ENCODE measurements around the gene MAN2B2.

MAN2B2 gene

GRCh38 chr4:6660430-6660829, 85.4 kb downstream of the MAN2B2 start:
- no peak for DNase-seq (ENCODE audit: low spot score)
- no peak overlapping the region for H2BK120ac ChIP-seq (ENCODE audit: low read depth, low read length)
- peaks cover 0 to 1% of the 10 kb centered on the region in 2 donors for H3K4me1 ChIP-seq (ENCODE audit: control insufficient read depth in 2 of 2, insufficient read depth in 1 of 2, low read depth in 1 of 2, low read length in 2 of 2)
- H3K36me3 ChIP-seq (replicated peaks in 1 of 2; ENCODE audit: control insufficient read depth in 2 of 2, insufficient read depth in 2 of 2, low read length in 2 of 2): no peaks in the 10 kb centered on the region
- H3K27me3 ChIP-seq (ENCODE audit: control insufficient read depth in 3 of 3, insufficient read depth in 3 of 3, low read depth in 1 of 3, low read length in 3 of 3): peaks cover 0 to 11% (median 7%) of the 10 kb centered on the region in 3 experiments
- no peak overlapping the region for H2AFZ ChIP-seq (ENCODE audit: low read length)
- H3K4ac ChIP-seq (ENCODE audit: low read length): no peak overlapping the region
- no peak overlapping the region for H3K27ac ChIP-seq (replicated peaks; ENCODE audit: low read length)
- H4K91ac ChIP-seq (ENCODE audit: low read depth, low read length, poor library complexity): no peak overlapping the region
- H2BK15ac ChIP-seq (ENCODE audit: low read length): no peak overlapping the region
- H3K79me1 ChIP-seq (ENCODE audit: low read depth, low read length): peaks cover 3% of the 10 kb centered on the region
- no peak overlapping the region for H3K4me3 ChIP-seq (ENCODE audit: low read length in 2 of 2)
- H3K23ac ChIP-seq (ENCODE audit: low read depth, low read length, poor library complexity): no peak overlapping the region
- H3K4me2 ChIP-seq (ENCODE audit: insufficient read depth, low read length, poor library complexity, severe bottlenecking): no peak overlapping the region
- no peak overlapping the region for H3K18ac ChIP-seq (ENCODE audit: low read length)
- no peak overlapping the region for H2BK12ac ChIP-seq (ENCODE audit: low read length)
- H2AK5ac ChIP-seq (ENCODE audit: low read depth, low read length): no peak overlapping the region
- no peak overlapping the region for H4K8ac ChIP-seq (ENCODE audit: low read depth, low read length)
- peaks cover 7 to 8% of the 10 kb centered on the region in 2 donors for H3K9me3 ChIP-seq (replicated peaks in 1 of 2; ENCODE audit: control insufficient read depth in 2 of 2, insufficient read depth in 1 of 2, low read depth in 1 of 2, low read length in 2 of 2)
- no CpG with 5 or more reads among the region's 3 CpGs for WGBS, 2 donors (ENCODE audit: extremely low coverage in 2 of 2, insufficient read length in 2 of 2, insufficient replicate concordance in 1 of 2)
- no peak overlapping the region for H3K9ac ChIP-seq (ENCODE audit: low read depth, low read length, poor library complexity)
- H2BK5ac ChIP-seq (ENCODE audit: low read length): no peak overlapping the region
- H3K14ac ChIP-seq (ENCODE audit: low read length): no peak overlapping the region

GRCh38 chr4:6662591-6662990, 87.6 kb downstream of the MAN2B2 start:
- no peak overlapping the region for H2AFZ ChIP-seq (ENCODE audit: low read length)
- no peak overlapping the region for H4K8ac ChIP-seq (ENCODE audit: low read depth, low read length)
- no peak overlapping the region for H2AK5ac ChIP-seq (ENCODE audit: low read depth, low read length)
- no peak overlapping the region for H3K27ac ChIP-seq (replicated peaks; ENCODE audit: low read length)
- no peak overlapping the region for H3K4ac ChIP-seq (ENCODE audit: low read length)
- H2BK15ac ChIP-seq (ENCODE audit: low read length): no peak overlapping the region
- H3K9me3 ChIP-seq (replicated peaks in 1 of 2; ENCODE audit: control insufficient read depth in 2 of 2, insufficient read depth in 1 of 2, low read depth in 1 of 2, low read length in 2 of 2): peaks cover 7 to 12% of the 10 kb centered on the region in 2 donors
- H3K9ac ChIP-seq (ENCODE audit: low read depth, low read length, poor library complexity): no peak overlapping the region
- no peak overlapping the region for H4K91ac ChIP-seq (ENCODE audit: low read depth, low read length, poor library complexity)
- no peaks in the 10 kb centered on the region for H3K36me3 ChIP-seq (replicated peaks in 1 of 2; ENCODE audit: control insufficient read depth in 2 of 2, insufficient read depth in 2 of 2, low read length in 2 of 2)
- no peak for DNase-seq (ENCODE audit: low spot score)
- WGBS, 2 donors (ENCODE audit: extremely low coverage in 2 of 2, insufficient read length in 2 of 2, insufficient replicate concordance in 1 of 2): no CpG with 5 or more reads among the region's 3 CpGs
- no peak overlapping the region for H2BK120ac ChIP-seq (ENCODE audit: low read depth, low read length)
- H3K4me1 ChIP-seq (ENCODE audit: control insufficient read depth in 2 of 2, insufficient read depth in 1 of 2, low read depth in 1 of 2, low read length in 2 of 2): peaks cover 0 to 1% of the 10 kb centered on the region in 2 donors
- H3K4me2 ChIP-seq (ENCODE audit: insufficient read depth, low read length, poor library complexity, severe bottlenecking): no peak overlapping the region
- peaks cover 0 to 11% (median 7%) of the 10 kb centered on the region in 3 experiments for H3K27me3 ChIP-seq (ENCODE audit: control insufficient read depth in 3 of 3, insufficient read depth in 3 of 3, low read depth in 1 of 3, low read length in 3 of 3)
- no peak overlapping the region for H3K18ac ChIP-seq (ENCODE audit: low read length)
- peaks cover 3% of the 10 kb centered on the region for H3K79me1 ChIP-seq (ENCODE audit: low read depth, low read length)
- H3K4me3 ChIP-seq (ENCODE audit: low read length in 2 of 2): no peak overlapping the region
- no peak overlapping the region for H3K23ac ChIP-seq (ENCODE audit: low read depth, low read length, poor library complexity)
- H2BK5ac ChIP-seq (ENCODE audit: low read length): no peak overlapping the region
- no peak overlapping the region for H3K14ac ChIP-seq (ENCODE audit: low read length)
- H2BK12ac ChIP-seq (ENCODE audit: low read length): no peak overlapping the region

GRCh38 chr4:6663596-6664393, 88.8 kb downstream of the MAN2B2 start:
- Histone ChIP-seq H2BK120ac (ENCODE audit: low read depth, low read length) (no peak overlapping the region), H3K4me1 (ENCODE audit: control insufficient read depth in 2 of 2, insufficient read depth in 1 of 2, low read depth in 1 of 2, low read length in 2 of 2) (no peaks in the 10 kb centered on the region), H3K79me1 (ENCODE audit: low read depth, low read length) (peaks cover 3% of the 10 kb centered on the region), H3K36me3 (replicated peaks in 1 of 2; ENCODE audit: control insufficient read depth in 2 of 2, insufficient read depth in 2 of 2, low read length in 2 of 2) (no peaks in the 10 kb centered on the region), H3K18ac (ENCODE audit: low read length) (no peak overlapping the region), H3K4me3 (ENCODE audit: low read length in 2 of 2) (no peak overlapping the region), H3K27me3 (ENCODE audit: control insufficient read depth in 3 of 3, insufficient read depth in 3 of 3, low read depth in 1 of 3, low read length in 3 of 3) (peaks cover 0 to 11% (median 7%) of the 10 kb centered on the region in 3 experiments), H3K9me3 (replicated peaks in 1 of 2; ENCODE audit: control insufficient read depth in 2 of 2, insufficient read depth in 1 of 2, low read depth in 1 of 2, low read length in 2 of 2) (peaks cover 7 to 12% of the 10 kb centered on the region in 2 donors), H3K23ac (ENCODE audit: low read depth, low read length, poor library complexity) (no peak overlapping the region), H2BK12ac (ENCODE audit: low read length) (no peak overlapping the region), H3K9ac (ENCODE audit: low read depth, low read length, poor library complexity) (no peak overlapping the region), H4K8ac (ENCODE audit: low read depth, low read length) (no peak overlapping the region), H4K91ac (ENCODE audit: low read depth, low read length, poor library complexity) (no peak overlapping the region), H2AFZ (ENCODE audit: low read length) (no peak overlapping the region), H2BK5ac (ENCODE audit: low read length) (no peak overlapping the region), H3K4ac (ENCODE audit: low read length) (no peak overlapping the region), H2BK15ac (ENCODE audit: low read length) (no peak overlapping the region), H3K27ac (replicated peaks; ENCODE audit: low read length) (no peak overlapping the region), H3K4me2 (ENCODE audit: insufficient read depth, low read length, poor library complexity, severe bottlenecking) (peak overlapping the region; percentile 36), H3K14ac (ENCODE audit: low read length) (no peak overlapping the region), H2AK5ac (ENCODE audit: low read depth, low read length) (no peak overlapping the region)
- DNase-seq (ENCODE audit: low spot score): no peak
- WGBS, 2 donors (ENCODE audit: extremely low coverage in 2 of 2, insufficient read length in 2 of 2, insufficient replicate concordance in 1 of 2): no CpG with 5 or more reads among the region's 55 CpGs

GRCh38 chr4:6665320-6665654, 90.3 kb downstream of the MAN2B2 start:
- H3K27ac ChIP-seq (replicated peaks; ENCODE audit: low read length): no peak overlapping the region
- no peak overlapping the region for H3K9ac ChIP-seq (ENCODE audit: low read depth, low read length, poor library complexity)
- peak overlapping the region in 1 of 2 donors; percentile 43 for H3K4me3 ChIP-seq (ENCODE audit: low read length in 2 of 2)
- no peak overlapping the region for H2BK5ac ChIP-seq (ENCODE audit: low read length)
- no peak overlapping the region for H3K14ac ChIP-seq (ENCODE audit: low read length)
- no peak overlapping the region for H3K4me2 ChIP-seq (ENCODE audit: insufficient read depth, low read length, poor library complexity, severe bottlenecking)
- H3K18ac ChIP-seq (ENCODE audit: low read length): no peak overlapping the region
- peaks cover 12% of the 10 kb centered on the region in 2 donors for H3K9me3 ChIP-seq (replicated peaks in 1 of 2; ENCODE audit: control insufficient read depth in 2 of 2, insufficient read depth in 1 of 2, low read depth in 1 of 2, low read length in 2 of 2)
- no peak overlapping the region for H3K23ac ChIP-seq (ENCODE audit: low read depth, low read length, poor library complexity)
- no peak overlapping the region for H3K4ac ChIP-seq (ENCODE audit: low read length)
- H2BK12ac ChIP-seq (ENCODE audit: low read length): no peak overlapping the region
- no peak overlapping the region for H2BK120ac ChIP-seq (ENCODE audit: low read depth, low read length)
- H4K91ac ChIP-seq (ENCODE audit: low read depth, low read length, poor library complexity): no peak overlapping the region
- H3K79me1 ChIP-seq (ENCODE audit: low read depth, low read length): peaks cover 3% of the 10 kb centered on the region
- no peak overlapping the region for H2AK5ac ChIP-seq (ENCODE audit: low read depth, low read length)
- 100% methylated on average over 2 of the region's 9 CpGs; no CpG with 5 or more reads in 1 of the 2 donors for WGBS, 2 donors (ENCODE audit: extremely low coverage in 2 of 2, insufficient read length in 2 of 2, insufficient replicate concordance in 1 of 2)
- H3K27me3 ChIP-seq (ENCODE audit: control insufficient read depth in 3 of 3, insufficient read depth in 3 of 3, low read depth in 1 of 3, low read length in 3 of 3): peaks cover 0 to 5% (median 5%) of the 10 kb centered on the region in 3 experiments
- H3K36me3 ChIP-seq (replicated peaks in 1 of 2; ENCODE audit: control insufficient read depth in 2 of 2, insufficient read depth in 2 of 2, low read length in 2 of 2): peaks cover 0 to 3% of the 10 kb centered on the region in 2 donors
- no peak for DNase-seq (ENCODE audit: low spot score)
- H3K4me1 ChIP-seq (ENCODE audit: control insufficient read depth in 2 of 2, insufficient read depth in 1 of 2, low read depth in 1 of 2, low read length in 2 of 2): no peaks in the 10 kb centered on the region
- H2BK15ac ChIP-seq (ENCODE audit: low read length): no peak overlapping the region
- no peak overlapping the region for H4K8ac ChIP-seq (ENCODE audit: low read depth, low read length)
- no peak overlapping the region for H2AFZ ChIP-seq (ENCODE audit: low read length)
